ENCODE measurements around the gene GM2A.

The GM2A gene

DNA sequence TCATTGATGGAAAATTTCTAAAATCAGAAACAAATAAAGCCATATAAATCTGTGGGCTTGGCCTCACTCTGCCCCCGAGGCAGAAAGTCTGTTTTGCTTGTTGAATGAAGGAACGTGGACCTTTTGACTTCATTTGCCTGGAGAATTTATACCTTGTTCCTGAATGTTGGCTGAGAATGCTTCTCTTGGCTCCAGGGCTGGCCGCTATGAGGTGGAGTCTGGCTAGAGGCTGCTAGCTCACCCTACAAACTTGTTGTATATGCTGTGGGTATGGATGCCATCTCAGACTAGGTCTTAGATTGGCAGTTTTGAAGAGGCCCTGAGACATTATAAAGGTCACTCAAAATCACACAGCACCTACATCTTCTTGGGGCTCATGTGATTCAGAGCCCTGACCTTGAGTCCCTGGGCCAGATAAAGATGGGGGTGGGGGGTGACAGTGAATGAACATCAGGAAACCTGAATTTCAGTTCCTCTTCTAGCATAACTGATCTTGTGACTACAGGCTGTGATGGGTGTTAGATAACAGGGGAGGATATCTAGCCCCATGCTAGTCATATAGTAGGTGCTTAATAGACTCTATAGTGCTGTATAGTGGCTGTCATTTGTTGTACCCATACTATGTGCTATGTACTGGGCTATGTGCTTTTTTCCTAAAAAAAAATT, 2.8 kb downstream of the GM2A start:
- H3K36me3 ChIP-seq (replicated peaks), result no peaks in the 10 kb centered on the region
- TF ChIP-seq CTCF (IDR thresholded peaks at IDR 0.05; ENCODE audit: low read depth, low read length, missing control alignments), result no peak
- in situ Hi-C loops (cut with HindIII; ENCODE audit: low pct_ligation_motif_present, low sequenced_read_pairs), result no loop called here
- DNase-seq, result no peak
- no peak overlapping the region for H3K27ac ChIP-seq
- no peak overlapping the region for H3K4me3 ChIP-seq (ENCODE audit: low read depth, low read length)
- no peaks in the 10 kb centered on the region for H3K27me3 ChIP-seq (replicated peaks)

DNA sequence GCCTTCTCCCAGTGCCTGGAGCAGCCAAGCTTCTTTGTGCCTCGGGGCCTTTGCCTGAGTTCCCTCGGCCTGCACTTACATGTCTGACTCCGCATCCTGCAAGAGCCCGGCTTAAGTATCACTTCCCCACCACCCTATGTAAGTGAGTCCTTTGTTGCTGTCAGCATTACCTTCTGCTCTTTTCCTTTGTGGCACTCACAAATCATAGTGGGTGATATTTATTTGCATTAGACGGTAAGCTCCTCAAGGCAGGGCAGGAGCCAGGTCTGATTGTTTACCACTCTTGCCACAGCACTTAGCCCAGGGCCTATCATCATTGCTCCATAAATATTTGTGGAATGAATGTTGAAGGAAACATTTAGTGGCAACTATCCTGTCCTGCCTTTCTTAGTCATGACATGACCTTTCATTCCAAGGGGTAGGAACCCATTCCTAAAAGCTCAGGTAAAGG, 4.8 kb downstream of the GM2A start:
- H3K27me3 ChIP-seq (replicated peaks), result no peaks in the 10 kb centered on the region
- H3K36me3 ChIP-seq (replicated peaks), result no peaks in the 10 kb centered on the region
- in situ Hi-C loops (cut with HindIII; ENCODE audit: low pct_ligation_motif_present, low sequenced_read_pairs), result no loop called here
- no peak overlapping the region for H3K27ac ChIP-seq
- no peak overlapping the region for H3K4me3 ChIP-seq (ENCODE audit: low read depth, low read length)
- DNase-seq, result no peak
- TF ChIP-seq CTCF (IDR thresholded peaks at IDR 0.05; ENCODE audit: low read depth, low read length, missing control alignments), result no peak

GRCh38 chr5:151258201-151258611, 5.2 kb downstream of the GM2A start:
- H3K27ac ChIP-seq, result no peak overlapping the region
- no peaks in the 10 kb centered on the region for H3K36me3 ChIP-seq (replicated peaks)
- in situ Hi-C loops (cut with HindIII; ENCODE audit: low pct_ligation_motif_present, low sequenced_read_pairs), result no loop called here
- H3K27me3 ChIP-seq (replicated peaks), result no peaks in the 10 kb centered on the region
- no peak overlapping the region for H3K4me3 ChIP-seq (ENCODE audit: low read depth, low read length)
- DNase-seq, result no peak
- no peak for TF ChIP-seq CTCF (IDR thresholded peaks at IDR 0.05; ENCODE audit: low read depth, low read length, missing control alignments)

GRCh38 chr5:151258816-151259215, 5.8 kb downstream of the GM2A start:
- in situ Hi-C loops (cut with HindIII; ENCODE audit: low pct_ligation_motif_present, low sequenced_read_pairs), result no loop called here
- H3K4me3 ChIP-seq (ENCODE audit: low read depth, low read length), result no peak overlapping the region
- DNase-seq, result no peak
- H3K27ac ChIP-seq, result no peak overlapping the region
- no peaks in the 10 kb centered on the region for H3K27me3 ChIP-seq (replicated peaks)
- TF ChIP-seq CTCF (IDR thresholded peaks at IDR 0.05; ENCODE audit: low read depth, low read length, missing control alignments), result no peak
- no peaks in the 10 kb centered on the region for H3K36me3 ChIP-seq (replicated peaks)

DNA sequence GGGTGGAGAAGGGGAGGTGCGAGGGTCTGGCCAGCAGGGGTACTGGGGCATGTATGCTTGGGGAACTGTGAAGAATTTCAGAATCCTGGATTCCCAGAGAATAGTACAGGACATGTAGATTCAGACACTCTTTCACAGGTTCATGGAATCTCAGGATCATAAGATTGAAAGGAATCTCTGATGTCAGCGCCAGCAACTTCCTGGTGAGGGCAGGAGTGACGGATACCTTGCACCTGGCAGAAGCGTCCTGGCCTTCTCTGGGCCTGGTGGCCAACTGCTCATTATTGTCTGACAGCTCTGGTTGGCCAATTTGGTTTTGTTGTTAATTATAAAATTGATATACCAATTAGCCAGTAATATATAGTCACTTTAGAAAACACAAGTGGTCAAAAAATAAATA, 6.9 kb downstream of the GM2A start:
- in situ Hi-C loops (cut with HindIII; ENCODE audit: low pct_ligation_motif_present, low sequenced_read_pairs), result no loop called here
- TF ChIP-seq CTCF (IDR thresholded peaks at IDR 0.05; ENCODE audit: low read depth, low read length, missing control alignments), result no peak
- no peak overlapping the region for H3K27ac ChIP-seq
- no peak for DNase-seq
- no peaks in the 10 kb centered on the region for H3K27me3 ChIP-seq (replicated peaks)
- H3K36me3 ChIP-seq (replicated peaks), result no peaks in the 10 kb centered on the region
- H3K4me3 ChIP-seq (ENCODE audit: low read depth, low read length), result no peak overlapping the region

DNA sequence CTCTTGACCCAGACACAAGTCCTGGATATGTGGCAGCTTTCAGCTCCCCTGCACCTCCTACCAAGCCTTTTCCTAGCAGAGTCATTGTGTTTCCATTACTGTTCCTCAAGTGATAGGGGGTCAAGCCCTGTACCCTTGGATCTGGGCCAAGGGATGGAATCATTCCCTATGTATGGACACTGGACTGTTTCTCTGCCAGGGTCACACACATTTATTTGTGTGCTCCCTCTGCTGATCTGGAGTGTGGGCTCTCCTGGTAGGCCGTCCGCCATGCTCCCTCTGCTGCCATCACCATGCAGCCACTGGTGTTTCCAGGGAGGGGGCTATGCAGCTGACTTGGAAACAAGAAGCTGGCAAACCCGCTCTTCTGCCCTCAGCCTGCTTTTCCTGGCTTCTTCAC, 9.5 kb downstream of the GM2A start:
- no peak for TF ChIP-seq CTCF (IDR thresholded peaks at IDR 0.05; ENCODE audit: low read depth, low read length, missing control alignments)
- H3K4me3 ChIP-seq (ENCODE audit: low read depth, low read length), result no peak overlapping the region
- DNase-seq, result no peak
- no peaks in the 10 kb centered on the region for H3K27me3 ChIP-seq (replicated peaks)
- H3K27ac ChIP-seq, result no peak overlapping the region
- in situ Hi-C loops (cut with HindIII; ENCODE audit: low pct_ligation_motif_present, low sequenced_read_pairs), result no loop called here
- no peaks in the 10 kb centered on the region for H3K36me3 ChIP-seq (replicated peaks)
